GM21390 (cell line): Measurements from ENCODE around the gene C2CD3.
"Not testable (repeated sequence)": the region's sequence is repeated elsewhere in the genome, so short reads cannot be mapped to it uniquely, and the experiment has no call there.

Source experiments
- ATAC-seq: cut with Tn5 transposase; IDR thresholded peaks from one replicate; pipeline ENCODE4 v1.9.1; 2021; ENCODE audit not compliant: unreplicated experiment

C2CD3 gene

GRCh38 chr11:74120260-74121035, 50.4 kb downstream of the C2CD3 start:
- ATAC-seq = not testable (repeated sequence)

GRCh38 chr11:74116719-74117118, 54.1 kb downstream of the C2CD3 start:
- no peak for ATAC-seq

DNA sequence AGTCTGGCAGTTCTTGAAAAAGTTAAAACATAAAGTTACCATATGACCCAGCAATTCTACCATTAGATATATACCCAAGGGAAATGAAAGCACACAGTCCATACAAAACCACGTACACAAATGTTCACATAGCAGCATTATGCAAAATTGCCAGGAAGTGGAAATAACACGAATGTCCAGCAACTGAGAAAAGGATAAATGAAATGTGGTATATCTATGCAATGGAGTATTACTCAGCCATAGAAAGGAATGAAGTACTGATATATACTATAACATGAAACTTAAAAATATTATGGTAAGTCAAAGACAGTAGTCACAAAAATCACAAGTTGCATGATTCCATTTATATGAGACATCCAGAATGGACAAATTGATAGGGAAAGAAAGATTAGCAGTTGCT, 57.9 kb downstream of the C2CD3 start:
- ATAC-seq = no peak

DNA sequence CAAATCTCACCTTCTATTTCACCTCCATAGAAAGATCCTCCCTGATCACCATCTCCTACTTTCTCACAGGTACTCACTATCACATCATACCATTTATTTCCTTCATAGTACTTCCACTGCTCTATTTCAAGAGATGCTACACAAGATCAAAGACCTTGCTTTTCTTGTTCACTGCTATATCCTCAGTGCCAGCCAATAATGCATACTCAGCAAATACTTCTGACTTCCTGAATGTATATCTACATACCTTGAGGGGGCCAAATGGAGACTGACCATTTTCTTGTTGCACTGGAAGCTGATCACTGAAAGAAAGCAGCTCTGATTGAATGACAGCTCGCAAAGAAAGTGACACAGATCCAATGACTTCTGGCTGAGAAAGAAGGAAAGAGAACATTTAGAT, 64.7 kb downstream of the C2CD3 start:
- ATAC-seq = no peak

DNA sequence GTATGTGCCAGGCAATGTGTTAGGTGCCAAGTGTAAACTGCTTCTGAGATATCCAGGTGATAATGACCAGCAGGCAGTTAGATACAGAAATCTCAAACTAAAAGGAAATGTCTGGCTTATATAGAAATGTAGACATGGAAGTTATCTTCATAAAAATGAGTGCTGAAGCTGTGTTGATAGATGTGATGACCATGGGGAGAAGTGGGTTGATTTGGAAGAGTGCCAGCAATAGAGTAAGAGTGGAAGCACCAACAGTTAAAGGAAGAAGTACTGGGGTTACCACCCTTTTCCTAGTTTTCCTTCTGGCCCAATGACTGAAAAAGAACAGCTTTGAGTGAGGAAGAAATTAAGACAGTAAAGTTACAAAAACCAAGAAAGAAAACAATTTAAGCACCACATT, 68.5 kb downstream of the C2CD3 start:
- no peak for ATAC-seq

DNA sequence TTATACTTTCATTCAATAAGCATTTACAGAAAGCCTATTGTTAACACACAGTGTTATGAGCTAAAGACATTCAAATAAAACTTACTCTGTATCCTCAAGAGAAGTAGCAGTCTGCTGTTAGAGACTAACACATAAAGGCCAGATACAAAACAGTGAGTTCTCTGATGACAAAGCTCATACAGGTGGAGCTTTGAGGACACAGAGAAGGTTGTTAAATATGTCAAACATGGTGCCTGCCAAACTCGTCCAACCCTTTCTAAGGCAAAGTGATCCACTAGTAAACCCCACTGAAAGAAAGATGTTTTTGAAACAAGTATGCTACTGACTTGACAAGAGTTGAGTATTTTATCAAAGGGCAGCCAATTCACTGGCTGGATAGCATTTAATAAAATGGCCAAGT, 70.1 kb downstream of the C2CD3 start:
- no peak for ATAC-seq

DNA sequence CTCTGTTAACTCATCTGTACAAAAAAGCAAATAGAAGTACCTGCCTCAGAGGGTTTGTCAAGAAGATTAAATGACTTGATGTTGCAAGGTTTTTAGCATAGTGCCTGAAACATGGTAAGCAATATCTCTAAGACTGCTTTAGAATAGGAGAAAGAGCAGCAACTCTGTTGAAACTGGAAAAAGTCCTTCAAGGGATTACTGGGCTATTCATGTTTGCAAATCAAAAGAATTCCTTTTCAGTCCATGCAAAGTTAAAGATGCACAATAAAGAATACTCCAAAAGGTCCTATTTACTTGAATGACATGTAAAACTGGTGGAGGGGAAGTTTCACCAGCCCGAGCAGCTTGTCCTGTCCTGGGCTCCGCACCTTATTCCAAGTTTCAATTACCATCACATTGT, 70.6 kb downstream of the C2CD3 start:
- no peak for ATAC-seq

DNA sequence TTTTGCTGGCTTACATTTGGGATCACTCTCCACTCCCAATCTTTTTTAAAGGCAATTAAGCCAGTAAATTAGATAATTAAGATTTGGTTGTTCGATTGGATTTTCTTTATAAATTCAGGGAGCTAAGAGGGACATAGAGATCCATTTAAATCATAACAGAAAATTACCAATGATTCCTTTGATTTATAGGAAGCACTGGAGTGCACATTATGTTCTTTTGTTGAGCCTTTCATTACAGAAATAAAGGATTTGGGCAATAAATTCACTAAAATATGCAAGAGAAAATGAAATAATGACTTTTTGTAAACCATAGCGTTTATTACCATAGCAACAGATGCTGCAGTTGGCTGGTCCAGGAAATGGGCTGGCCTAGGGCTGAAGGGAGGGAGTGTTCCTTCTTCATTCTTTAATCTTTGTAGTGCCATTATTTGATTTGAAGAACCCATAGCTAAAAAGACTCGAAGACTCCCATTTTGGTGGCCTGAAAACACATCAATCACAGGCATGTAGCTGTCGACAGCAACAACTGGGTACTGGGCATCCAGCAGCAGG, 73.0 kb downstream of the C2CD3 start:
- ATAC-seq = no peak

GRCh38 chr11:74094393-74094792, 76.4 kb downstream of the C2CD3 start:
- ATAC-seq = no peak

- ATAC-seq = no peak
These were observed 78.4 kb downstream of the C2CD3 start for GRCh38 chr11:74092425-74092824.

DNA sequence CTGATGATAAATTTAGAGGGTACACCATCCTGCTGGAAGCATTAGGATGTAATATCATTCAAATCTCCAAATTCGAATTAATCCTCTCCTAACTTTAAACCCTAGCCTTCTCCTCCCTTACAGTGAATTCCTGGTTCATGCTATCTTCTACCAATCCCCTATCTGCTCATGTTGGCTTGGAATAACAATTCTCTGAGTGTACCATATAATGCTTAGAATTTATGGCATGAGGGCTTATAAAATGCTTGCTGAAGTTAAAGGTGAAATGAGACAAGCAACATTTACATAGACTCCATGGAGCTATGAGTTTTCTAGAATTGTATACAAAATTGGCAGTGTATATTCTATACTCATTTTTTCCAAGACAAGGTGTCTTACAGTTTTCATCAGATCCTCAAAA, 79.3 kb downstream of the C2CD3 start:
- ATAC-seq = no peak

GRCh38 chr11:74090701-74091100, 80.1 kb downstream of the C2CD3 start:
- ATAC-seq = no peak

DNA sequence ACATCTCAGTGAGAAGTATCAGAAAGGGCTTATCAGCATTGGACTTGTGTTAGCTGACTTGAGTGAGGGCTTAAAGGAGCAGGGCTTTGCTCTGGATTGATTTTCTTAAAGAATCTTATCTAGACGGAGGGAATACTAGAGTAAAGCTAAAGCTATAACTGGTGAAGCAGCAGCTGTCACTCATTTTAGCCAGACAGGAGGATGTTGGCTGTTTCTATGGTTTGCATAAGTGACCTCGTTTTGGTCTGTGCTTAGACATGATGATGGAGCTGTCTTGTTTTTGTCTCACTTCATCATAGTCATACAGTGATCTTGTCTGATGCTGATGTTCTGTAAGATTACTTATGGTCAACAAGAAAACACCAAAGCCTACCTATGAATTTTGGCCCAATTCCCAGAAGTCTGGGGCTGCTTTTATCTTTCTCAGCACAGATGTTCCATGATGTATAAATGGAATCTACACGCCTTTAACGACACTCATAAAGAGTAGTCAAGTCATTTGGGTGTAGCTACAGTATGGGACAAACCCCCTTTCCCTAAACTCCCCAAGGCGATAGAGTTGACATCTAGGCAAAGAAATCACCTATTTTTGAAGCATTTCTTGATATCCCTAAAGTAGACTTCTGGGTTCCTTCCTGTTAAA, 84.4 kb downstream of the C2CD3 start:
- ATAC-seq = no peak

DNA sequence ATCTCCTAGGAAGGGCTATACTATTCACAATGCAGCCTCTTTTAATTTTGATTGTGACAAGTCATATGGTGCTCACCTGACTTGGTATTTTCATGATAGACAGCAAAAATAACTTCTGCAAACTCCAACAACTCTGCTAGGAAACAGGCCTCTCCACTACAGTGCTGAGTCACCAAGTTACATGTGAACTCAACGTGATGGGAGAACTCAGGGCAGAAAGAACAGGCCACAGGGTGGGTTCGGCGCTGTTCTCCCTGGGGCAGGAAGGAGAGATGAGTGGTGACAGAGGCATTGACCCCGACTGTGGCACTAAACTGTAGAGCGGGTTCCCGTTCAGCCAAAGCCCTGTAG, 85.3 kb downstream of the C2CD3 start:
- ATAC-seq = no peak

DNA sequence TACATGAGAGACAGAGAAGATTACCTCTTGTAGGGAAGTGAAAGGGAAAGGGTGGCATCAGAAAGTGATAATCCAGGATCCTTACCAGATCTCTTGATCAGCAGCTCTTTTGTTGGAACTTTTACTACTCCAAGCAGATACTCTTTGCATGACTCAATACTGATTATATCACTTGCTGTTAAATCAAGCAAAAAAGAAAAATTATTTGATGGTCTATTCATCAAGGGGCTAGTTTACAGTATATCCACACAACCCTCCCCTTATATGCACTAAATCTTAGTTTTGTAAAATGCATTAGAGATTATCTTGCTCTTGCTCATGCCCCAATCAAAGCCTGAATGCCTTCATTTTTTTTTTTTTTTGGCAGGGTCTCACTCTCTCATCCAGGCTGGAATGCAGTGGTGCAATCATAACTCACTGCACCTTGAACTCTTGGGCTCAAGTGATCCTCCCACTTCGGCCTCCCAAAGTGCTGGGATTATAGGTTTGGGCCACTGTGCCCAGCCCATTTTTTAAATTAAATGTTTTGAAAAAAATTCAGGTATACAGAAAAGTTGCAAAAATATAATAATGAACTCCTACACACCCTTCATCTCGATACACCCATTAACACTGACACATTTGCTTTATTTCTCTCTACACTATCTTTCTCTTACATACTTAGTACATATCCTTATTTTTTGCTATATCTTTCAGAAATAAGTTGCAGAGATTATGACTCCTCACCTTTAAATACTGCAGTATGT, 85.8 kb downstream of the C2CD3 start:
- no peak for ATAC-seq

- not testable (repeated sequence) for ATAC-seq
These were observed 86.9 kb downstream of the C2CD3 start for GRCh38 chr11:74083927-74084326.

GRCh38 chr11:74081428-74081827, 89.4 kb downstream of the C2CD3 start:
- ATAC-seq = no peak

GRCh38 chr11:74077193-74077592, 93.6 kb downstream of the C2CD3 start:
- ATAC-seq = no peak

GRCh38 chr11:74072721-74073120, 98.1 kb downstream of the C2CD3 start:
- ATAC-seq = no peak

- no peak for ATAC-seq
These were observed 98.5 kb downstream of the C2CD3 start for GRCh38 chr11:74072286-74072685.

- no peak for ATAC-seq
These were observed 99.9 kb downstream of the C2CD3 start for GRCh38 chr11:74070723-74071492.
